SH-SY5Y (cell line): ENCODE measurements around the gene SLC22A16.

Experiments
- GATA2 ChIP-seq: IDR thresholded peaks from 2 replicates; pipeline ENCODE4 v1.6.1; 2011; ENCODE audit warnings: mild to moderate bottlenecking, low read depth, low read length
- GATA3 ChIP-seq: IDR thresholded peaks from 2 replicates; pipeline ENCODE4 v1.6.1; 2011; ENCODE audit warnings: low read depth, mild to moderate bottlenecking, low read length, moderate library complexity

- TF ChIP-seq GATA2 (no peak), GATA3 (no peak)
Measured at GRCh38 chr6:110525001-110525400, 48.6 kb upstream of the SLC22A16 start.
